Epithelial cell of esophagus (primary cell): ENCODE measurements around the gene LRRC8B.
A peak's percentile ranks its signal among the peaks of the same experiment; 100 is the strongest.

Source experiments
- DNase-seq: peaks from one replicate; pipeline ENCODE4 v3.0.0; 2010; ENCODE audit warnings: low read depth
- H3K4me3 ChIP-seq: 2 replicates; pipeline ENCODE4 v1.5.1; 2011; ENCODE audit warnings: mild to moderate bottlenecking, low read length, control low read depth
- CTCF ChIP-seq: IDR thresholded peaks from 2 replicates; pipeline ENCODE4 v1.5.1; 2011; ENCODE audit warnings: low read depth, mild to moderate bottlenecking, low read length, control low read depth, inconsistent platforms; ENCODE audit not compliant: insufficient read depth; ENCODE audit errors: missing control alignments

The LRRC8B gene

GRCh38 chr1:89615676-89616598 is 91.3 kb downstream of the LRRC8B start:
- TF ChIP-seq CTCF = peak; percentile 42
- DNase-seq = peak; percentile 82
- no peak overlapping the region for H3K4me3 ChIP-seq

- peak; percentile 83 for DNase-seq
- TF ChIP-seq CTCF = no peak
- no peak overlapping the region for H3K4me3 ChIP-seq
Measured at GRCh38 chr1:89616844-89617627, 92.4 kb downstream of the LRRC8B start.

GRCh38 chr1:89620664-89621063 is 96.0 kb downstream of the LRRC8B start:
- H3K4me3 ChIP-seq = no peak overlapping the region
- no peak for TF ChIP-seq CTCF
- no peak for DNase-seq

DNA sequence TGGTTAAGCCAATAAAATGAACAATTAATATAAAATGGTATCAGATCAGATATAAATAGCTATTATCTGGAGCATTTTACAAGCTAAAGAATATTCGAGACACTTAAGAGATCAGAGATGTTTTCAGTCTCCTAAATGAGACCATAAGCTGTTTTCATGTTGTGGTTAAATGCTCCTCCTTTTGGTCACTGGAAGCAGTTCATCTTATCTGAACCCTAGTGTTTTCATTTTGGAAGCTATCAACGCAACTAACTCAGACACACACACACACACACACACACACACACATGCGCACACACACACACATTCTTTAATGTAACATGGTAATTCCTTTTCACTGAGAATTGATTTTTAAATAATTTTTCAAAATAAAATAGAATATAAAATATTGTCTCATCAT is 98.3 kb downstream of the LRRC8B start:
- no peak overlapping the region for H3K4me3 ChIP-seq
- TF ChIP-seq CTCF = peak; percentile 32
- peak; percentile 21 for DNase-seq

DNA sequence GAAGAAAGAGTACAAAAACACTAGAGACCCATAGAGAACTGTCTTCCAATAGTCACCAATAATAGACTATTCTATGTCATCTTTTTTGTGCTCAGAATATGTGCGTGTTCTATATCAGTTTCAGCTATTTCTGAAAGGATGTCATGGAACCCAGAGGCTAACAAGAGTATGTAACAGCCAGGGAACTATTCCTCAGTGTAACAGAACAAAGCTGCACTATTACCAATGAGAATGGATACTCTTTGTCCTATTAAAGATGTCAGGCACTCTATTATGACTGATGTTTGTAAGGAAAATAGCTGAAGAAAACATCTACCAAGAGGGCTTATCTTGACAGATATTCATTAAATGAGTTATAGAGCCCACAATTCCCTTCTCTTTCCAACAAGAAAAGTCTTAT is 99.7 kb downstream of the LRRC8B start:
- TF ChIP-seq CTCF = no peak
- H3K4me3 ChIP-seq = no peak overlapping the region

GRCh38 chr1:89624715-89625323 is 100.2 kb downstream of the LRRC8B start:
- H3K4me3 ChIP-seq = no peak overlapping the region
- no peak for TF ChIP-seq CTCF
- no peak for DNase-seq

More for the DNA sequence above, 99.7 kb downstream of the LRRC8B start:
- DNase-seq = no peak
